ENCODE results near the gene GOLGA6B.
"Not testable (repeated sequence)": the region's sequence is repeated elsewhere in the genome, so short reads cannot be mapped to it uniquely, and the experiment has no call there.

Gene GOLGA6B

GRCh38 chr15:72654397-72654796 is at the start of gene GOLGA6B:
GOLGA6B (plus strand) TSS chr15:72654697; CDS start chr15:72654738, 41 bp downstream.
- not testable (repeated sequence) for H3K27ac ChIP-seq (ENCODE audit: low read length); H2AFZ ChIP-seq (ENCODE audit: low read depth, low read length); H3K4me3 ChIP-seq (ENCODE audit: low read depth in 1 of 2, low read length in 2 of 2); ATAC-seq (ENCODE audit: insufficient read depth, low read depth); DNase-seq; H3K9ac ChIP-seq (ENCODE audit: low read depth, low read length); H3K4me2 ChIP-seq (ENCODE audit: insufficient read depth, low read length); H3K9me3 ChIP-seq (ENCODE audit: insufficient read depth, low read length, severe bottlenecking); H3K79me2 ChIP-seq (ENCODE audit: insufficient read depth, low read length); H4K20me1 ChIP-seq (ENCODE audit: insufficient read depth, low read length); H3K4me1 ChIP-seq (ENCODE audit: insufficient read depth, low read length); H3K36me3 ChIP-seq (ENCODE audit: insufficient read depth, low read length); H3K27me3 ChIP-seq (ENCODE audit: insufficient read depth, low read length, poor library complexity)

GRCh38 chr15:72604794-72605193 is 49.7 kb upstream of the GOLGA6B start:
- Histone ChIP-seq H3K36me3 (ENCODE audit: insufficient read depth, low read length) (no peaks in the 10 kb centered on the region), H3K4me1 (ENCODE audit: insufficient read depth, low read length) (no peaks in the 10 kb centered on the region), H3K9me3 (ENCODE audit: insufficient read depth, low read length, severe bottlenecking) (no peaks in the 10 kb centered on the region), H3K4me3 (ENCODE audit: low read depth in 1 of 2, low read length in 2 of 2) (no peak overlapping the region), H3K79me2 (ENCODE audit: insufficient read depth, low read length) (no peaks in the 10 kb centered on the region), H3K4me2 (ENCODE audit: insufficient read depth, low read length) (no peak overlapping the region), H3K27ac (ENCODE audit: low read length) (no peak overlapping the region), H2AFZ (ENCODE audit: low read depth, low read length) (no peak overlapping the region), H3K27me3 (ENCODE audit: insufficient read depth, low read length, poor library complexity) (no peaks in the 10 kb centered on the region), H3K9ac (ENCODE audit: low read depth, low read length) (no peak overlapping the region), H4K20me1 (ENCODE audit: insufficient read depth, low read length) (no peaks in the 10 kb centered on the region)
- DNase-seq (no peak), ATAC-seq (ENCODE audit: insufficient read depth, low read depth) (no peak)
- TF ChIP-seq, protein P1, sequence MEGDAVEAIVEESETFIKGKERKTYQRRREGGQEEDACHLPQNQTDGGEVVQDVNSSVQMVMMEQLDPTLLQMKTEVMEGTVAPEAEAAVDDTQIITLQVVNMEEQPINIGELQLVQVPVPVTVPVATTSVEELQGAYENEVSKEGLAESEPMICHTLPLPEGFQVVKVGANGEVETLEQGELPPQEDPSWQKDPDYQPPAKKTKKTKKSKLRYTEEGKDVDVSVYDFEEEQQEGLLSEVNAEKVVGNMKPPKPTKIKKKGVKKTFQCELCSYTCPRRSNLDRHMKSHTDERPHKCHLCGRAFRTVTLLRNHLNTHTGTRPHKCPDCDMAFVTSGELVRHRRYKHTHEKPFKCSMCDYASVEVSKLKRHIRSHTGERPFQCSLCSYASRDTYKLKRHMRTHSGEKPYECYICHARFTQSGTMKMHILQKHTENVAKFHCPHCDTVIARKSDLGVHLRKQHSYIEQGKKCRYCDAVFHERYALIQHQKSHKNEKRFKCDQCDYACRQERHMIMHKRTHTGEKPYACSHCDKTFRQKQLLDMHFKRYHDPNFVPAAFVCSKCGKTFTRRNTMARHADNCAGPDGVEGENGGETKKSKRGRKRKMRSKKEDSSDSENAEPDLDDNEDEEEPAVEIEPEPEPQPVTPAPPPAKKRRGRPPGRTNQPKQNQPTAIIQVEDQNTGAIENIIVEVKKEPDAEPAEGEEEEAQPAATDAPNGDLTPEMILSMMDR (IDR thresholded peaks at IDR 0.05; ENCODE audit: borderline replicate concordance, extremely low read depth, low read length, poor library complexity, severe bottlenecking): no peak
- TF ChIP-seq EZH2 (IDR thresholded peaks at IDR 0.05; ENCODE audit: borderline replicate concordance, low read depth, low read length, severe bottlenecking): no peak

GRCh38 chr15:72608084-72608483 is 46.4 kb upstream of the GOLGA6B start:
- not testable (repeated sequence) for H3K4me3 ChIP-seq (ENCODE audit: low read depth in 1 of 2, low read length in 2 of 2); H3K27me3 ChIP-seq (ENCODE audit: insufficient read depth, low read length, poor library complexity); H3K9me3 ChIP-seq (ENCODE audit: insufficient read depth, low read length, severe bottlenecking); H3K27ac ChIP-seq (ENCODE audit: low read length); H2AFZ ChIP-seq (ENCODE audit: low read depth, low read length); ATAC-seq (ENCODE audit: insufficient read depth, low read depth); H4K20me1 ChIP-seq (ENCODE audit: insufficient read depth, low read length); H3K79me2 ChIP-seq (ENCODE audit: insufficient read depth, low read length); H3K36me3 ChIP-seq (ENCODE audit: insufficient read depth, low read length); H3K4me1 ChIP-seq (ENCODE audit: insufficient read depth, low read length); H3K9ac ChIP-seq (ENCODE audit: low read depth, low read length); DNase-seq; H3K4me2 ChIP-seq (ENCODE audit: insufficient read depth, low read length)

DNA sequence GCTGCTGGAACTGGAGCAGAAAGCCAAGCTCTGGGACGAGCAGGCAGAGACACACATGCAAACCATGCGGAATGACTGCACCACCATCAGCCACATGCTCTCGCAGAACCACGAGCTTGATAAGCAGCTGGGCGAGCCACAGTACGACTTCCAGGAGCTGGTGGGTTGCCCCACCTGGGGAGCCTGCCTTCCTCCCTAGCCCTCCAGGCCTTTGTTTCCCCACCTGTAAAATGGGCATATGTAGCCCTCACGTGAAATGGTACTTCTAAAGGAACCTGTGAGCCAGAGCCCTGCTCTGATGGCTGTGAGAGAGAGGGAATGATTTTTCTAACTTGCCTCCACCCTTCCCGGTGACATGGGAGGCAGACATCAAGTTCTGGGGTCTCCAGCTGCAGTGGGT is 44.6 kb upstream of the GOLGA6B start:
- Histone ChIP-seq H3K9me3 (ENCODE audit: insufficient read depth, low read length, severe bottlenecking) (no peaks in the 10 kb centered on the region), H3K4me3 (ENCODE audit: low read depth in 1 of 2, low read length in 2 of 2) (no peak overlapping the region), H3K27ac (ENCODE audit: low read length) (no peak overlapping the region), H2AFZ (ENCODE audit: low read depth, low read length) (no peak overlapping the region), H3K79me2 (ENCODE audit: insufficient read depth, low read length) (no peaks in the 10 kb centered on the region), H3K36me3 (ENCODE audit: insufficient read depth, low read length) (no peaks in the 10 kb centered on the region), H4K20me1 (ENCODE audit: insufficient read depth, low read length) (no peaks in the 10 kb centered on the region), H3K27me3 (ENCODE audit: insufficient read depth, low read length, poor library complexity) (no peaks in the 10 kb centered on the region), H3K4me2 (ENCODE audit: insufficient read depth, low read length) (no peak overlapping the region), H3K4me1 (ENCODE audit: insufficient read depth, low read length) (no peaks in the 10 kb centered on the region), H3K9ac (ENCODE audit: low read depth, low read length) (no peak overlapping the region)
- ATAC-seq (ENCODE audit: insufficient read depth, low read depth): no peak
- DNase-seq: no peak
- TF ChIP-seq, protein P1 (IDR thresholded peaks at IDR 0.05; ENCODE audit: borderline replicate concordance, extremely low read depth, low read length, poor library complexity, severe bottlenecking): no peak

GRCh38 chr15:72612324-72612723 is 42.2 kb upstream of the GOLGA6B start:
- not testable (repeated sequence) for H3K79me2 ChIP-seq (ENCODE audit: insufficient read depth, low read length); H3K9ac ChIP-seq (ENCODE audit: low read depth, low read length); H3K27me3 ChIP-seq (ENCODE audit: insufficient read depth, low read length, poor library complexity); ATAC-seq (ENCODE audit: insufficient read depth, low read depth); H3K4me2 ChIP-seq (ENCODE audit: insufficient read depth, low read length); DNase-seq; H3K9me3 ChIP-seq (ENCODE audit: insufficient read depth, low read length, severe bottlenecking); H3K36me3 ChIP-seq (ENCODE audit: insufficient read depth, low read length); H2AFZ ChIP-seq (ENCODE audit: low read depth, low read length); H3K4me3 ChIP-seq (ENCODE audit: low read depth in 1 of 2, low read length in 2 of 2); H3K27ac ChIP-seq (ENCODE audit: low read length); H3K4me1 ChIP-seq (ENCODE audit: insufficient read depth, low read length); H4K20me1 ChIP-seq (ENCODE audit: insufficient read depth, low read length)

Data from DND-41 (cell line).